Stimulated activated CD8-positive, alpha-beta memory T cell treated with anti-CD3 and anti-CD28 coated beads, Interleukin-4, amount 100 ng/mL, for 48 hours (primary cell): ENCODE data around the gene TRPM1.
A peak's percentile ranks its signal among the peaks of the same experiment; 100 is the strongest.

Experiments used
- DNase-seq: peaks from one replicate; pipeline ENCODE4 v3.0.0-alpha.2; 2020

The TRPM1 gene

GRCh38 chr15:31013863-31014607 lies 87.5 kb downstream of the TRPM1 start:
- DNase-seq: no peak

GRCh38 chr15:31012455-31012854 lies 89.1 kb downstream of the TRPM1 start:
- DNase-seq: no peak

GRCh38 chr15:31010036-31010435 lies 91.5 kb downstream of the TRPM1 start:
- DNase-seq: no peak

- no peak for DNase-seq
Measured at GRCh38 chr15:31005660-31006059, 95.9 kb downstream of the TRPM1 start.

DNA sequence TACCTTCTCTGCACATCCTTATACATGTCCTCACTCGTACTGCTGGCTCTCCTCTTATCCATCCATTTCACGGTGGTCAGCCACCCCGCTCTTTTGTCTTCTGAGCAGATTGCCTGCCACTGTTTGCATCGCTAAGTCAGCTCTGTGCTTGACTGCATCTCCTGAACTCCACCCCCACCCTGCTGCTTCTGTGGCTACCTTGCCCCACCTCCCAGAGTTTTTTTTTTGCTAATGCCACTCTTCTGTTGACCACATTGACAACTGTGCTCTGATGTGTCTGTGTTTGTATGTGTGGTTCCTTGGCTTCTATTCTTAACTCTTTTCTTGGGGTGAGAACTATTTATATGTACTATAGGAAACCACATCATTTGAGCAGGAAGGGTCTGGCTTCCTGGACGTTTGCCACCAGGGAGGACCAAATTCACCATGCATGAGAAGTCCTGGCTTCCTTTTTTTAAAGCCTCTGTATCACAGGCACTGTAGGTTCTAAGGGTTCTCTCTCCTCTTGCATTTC lies 97.2 kb downstream of the TRPM1 start:
- no peak for DNase-seq

DNA sequence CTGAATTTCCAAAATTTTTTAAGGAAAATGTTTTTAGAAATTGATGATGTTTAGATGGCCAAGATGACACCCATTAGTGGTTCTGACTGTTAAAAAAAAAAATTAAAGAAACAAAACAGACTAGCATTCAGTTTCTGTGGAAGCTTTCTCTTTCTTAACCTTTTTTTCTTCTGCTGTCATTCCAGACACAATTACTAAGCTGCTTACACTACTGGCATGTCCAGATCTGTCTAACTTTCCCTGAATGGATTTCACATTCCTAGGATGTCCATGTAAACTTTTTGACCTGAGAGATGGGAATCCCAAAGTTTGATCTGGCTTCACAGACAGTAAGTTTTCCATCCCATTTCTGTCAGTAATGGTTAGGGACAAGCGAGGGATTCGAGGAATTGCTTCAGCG lies 99.8 kb downstream of the TRPM1 start:
- DNase-seq: no peak

DNA sequence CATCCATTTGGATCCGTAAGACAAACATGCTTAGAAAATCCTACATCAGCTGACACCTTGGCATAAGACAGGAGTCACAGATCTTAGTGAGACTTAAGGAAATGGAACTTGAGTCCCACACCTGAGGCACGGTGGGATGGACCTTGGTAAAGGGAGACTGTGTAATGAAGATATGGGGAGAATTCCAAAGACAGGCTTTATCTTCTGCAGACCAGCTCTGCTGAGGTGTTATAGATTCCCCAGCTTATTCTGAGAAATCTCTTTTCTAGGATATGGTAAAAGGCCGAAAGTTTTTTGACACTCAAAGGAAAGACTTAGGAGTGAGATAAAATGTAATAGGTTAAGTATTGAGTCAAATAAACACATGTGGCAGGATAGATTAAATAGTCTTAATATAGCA lies 101.8 kb downstream of the TRPM1 start:
- no peak for DNase-seq

DNA sequence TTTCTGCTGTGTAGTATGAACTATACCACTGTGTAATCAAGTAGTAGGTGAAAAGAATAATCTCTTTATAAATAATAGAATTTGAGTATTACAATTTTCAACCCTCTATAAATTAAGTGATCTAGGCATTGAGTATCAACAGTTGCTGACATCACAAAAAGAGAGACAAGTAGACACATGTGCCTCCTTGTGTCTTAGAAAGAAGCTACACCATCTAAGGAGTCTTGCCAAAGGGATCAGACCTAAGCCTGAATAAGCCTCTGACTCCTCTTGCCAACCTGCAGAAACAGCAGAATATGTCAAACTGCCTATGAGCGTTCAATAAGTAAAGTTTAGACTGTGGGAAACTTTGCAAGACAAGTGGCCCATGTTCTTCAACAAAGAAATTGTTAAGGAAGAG lies 104.3 kb downstream of the TRPM1 start:
- no peak for DNase-seq

- DNase-seq: no peak
Measured at GRCh38 chr15:30992249-30992864, 109.2 kb downstream of the TRPM1 start.

DNA sequence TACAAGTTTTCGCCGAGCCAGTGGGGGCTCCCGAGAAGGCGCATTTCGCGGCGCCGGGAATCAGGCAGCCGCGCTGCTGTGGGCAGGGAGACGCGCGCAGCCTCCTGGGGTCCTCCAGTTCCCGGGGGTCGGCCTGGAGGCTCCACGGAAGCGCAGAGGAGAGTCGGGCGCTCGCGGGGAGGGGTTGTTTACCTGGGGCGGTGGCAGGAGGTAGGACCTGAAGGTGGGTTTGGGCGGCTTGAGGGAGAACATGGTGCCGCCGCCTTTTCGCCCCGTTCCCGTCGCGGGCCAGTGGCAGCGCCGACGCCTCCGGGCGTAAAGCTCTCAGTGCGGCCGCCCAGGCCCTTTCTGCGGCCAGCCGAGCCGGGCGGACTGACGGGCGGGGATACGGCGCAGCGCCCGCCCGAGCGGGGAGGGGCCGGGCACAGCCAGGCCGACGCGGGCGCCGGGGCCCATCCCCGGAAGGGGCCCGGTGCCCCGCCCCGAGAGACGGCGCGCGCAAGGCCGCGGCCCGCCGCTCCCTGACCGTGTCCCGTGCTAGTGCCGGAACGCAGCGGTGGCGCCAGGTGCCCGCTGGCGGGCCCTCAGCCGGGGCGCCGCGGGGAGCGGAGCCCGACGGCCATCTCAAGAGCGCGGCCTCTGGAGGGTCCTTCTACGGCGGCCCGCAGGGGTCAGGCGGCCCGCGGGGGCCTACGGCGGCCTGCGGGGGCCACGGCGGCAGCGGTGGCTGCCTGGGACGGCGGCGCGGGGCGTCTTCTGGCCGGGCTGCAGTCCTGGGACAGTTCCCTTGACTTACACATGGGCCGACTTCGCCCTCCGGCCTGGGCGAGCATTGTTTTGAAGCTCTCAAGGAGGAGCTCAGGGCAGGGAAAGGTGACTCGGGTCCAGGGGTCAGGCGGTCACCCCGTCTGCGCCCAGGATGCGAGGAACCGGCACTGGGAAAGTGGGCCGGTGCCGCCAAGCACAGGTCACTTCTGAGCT lies 110.0 kb downstream of the TRPM1 start, which contains the start of gene MTMR10:
Gene MTMR10, minus strand, starts transcription at position 374 of the 981 bp plus-strand sequence. Its CDS starts 122 bp downstream, at position 252.
- peak; percentile 78 for DNase-seq

- DNase-seq: no peak
Measured at GRCh38 chr15:30990446-30991254, 110.9 kb downstream of the TRPM1 start.

- DNase-seq: no peak
Measured at GRCh38 chr15:30990036-30990435, 111.5 kb downstream of the TRPM1 start.

- no peak for DNase-seq
Measured at GRCh38 chr15:30985081-30985531, 116.4 kb downstream of the TRPM1 start.

DNA sequence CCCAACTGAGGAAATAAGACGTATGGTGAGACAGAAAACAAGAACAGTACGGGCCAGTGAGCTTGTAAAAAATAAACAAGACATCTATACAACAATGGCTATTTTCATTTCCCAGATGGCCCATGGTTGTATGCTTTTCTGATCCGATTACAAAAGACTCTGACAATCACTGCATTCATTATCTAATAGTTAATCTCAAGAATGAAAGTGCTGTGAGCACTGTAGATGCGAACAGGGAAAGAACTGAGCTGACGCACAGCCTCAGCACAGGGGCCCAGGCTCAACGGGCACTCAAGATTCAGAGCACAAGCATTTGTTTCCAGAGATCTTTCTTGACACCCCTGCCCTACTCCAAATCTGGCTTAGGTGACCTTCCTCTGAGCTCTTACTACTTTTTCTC lies 117.0 kb downstream of the TRPM1 start:
- DNase-seq: no peak

DNA sequence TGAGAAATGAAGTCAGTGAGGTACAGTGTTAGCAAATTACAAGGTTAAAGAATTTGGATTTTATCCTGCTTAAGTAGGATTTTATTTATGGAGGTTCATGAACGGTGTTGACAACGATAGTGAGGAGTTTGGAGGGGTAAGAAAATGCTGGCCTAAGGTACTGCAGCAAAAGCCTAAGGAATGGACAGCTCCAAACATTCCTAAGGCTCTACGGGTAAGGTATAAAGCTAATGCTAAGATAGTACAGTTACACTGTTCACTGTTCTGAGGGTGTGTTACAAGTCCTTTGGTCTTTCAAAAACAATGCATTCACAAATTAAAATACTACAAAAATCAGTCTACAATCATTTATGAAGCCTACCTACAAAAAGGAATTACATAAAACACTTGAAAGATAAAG lies 117.4 kb downstream of the TRPM1 start:
- no peak for DNase-seq

GRCh38 chr15:30979457-30979856 lies 122.1 kb downstream of the TRPM1 start:
- no peak for DNase-seq

DNA sequence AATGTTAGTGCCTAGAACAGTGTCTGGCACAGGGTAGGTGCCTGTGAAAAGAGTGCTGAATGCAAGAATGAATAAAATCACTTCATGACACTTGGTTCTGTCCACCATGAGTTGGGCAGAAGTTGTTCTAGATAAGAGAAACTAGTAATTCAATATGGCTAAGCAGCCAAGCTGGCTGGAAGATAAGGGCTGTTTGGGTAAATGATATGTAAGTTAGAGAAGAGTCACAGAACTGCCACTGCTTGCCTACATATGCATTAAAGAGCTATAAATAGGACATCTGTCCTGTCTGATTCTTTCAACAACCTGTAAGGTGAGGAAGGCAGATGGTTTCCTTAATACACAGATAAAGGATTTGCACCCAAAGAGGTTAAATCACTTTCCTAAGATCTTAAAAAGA lies 123.2 kb downstream of the TRPM1 start:
- no peak for DNase-seq

DNA sequence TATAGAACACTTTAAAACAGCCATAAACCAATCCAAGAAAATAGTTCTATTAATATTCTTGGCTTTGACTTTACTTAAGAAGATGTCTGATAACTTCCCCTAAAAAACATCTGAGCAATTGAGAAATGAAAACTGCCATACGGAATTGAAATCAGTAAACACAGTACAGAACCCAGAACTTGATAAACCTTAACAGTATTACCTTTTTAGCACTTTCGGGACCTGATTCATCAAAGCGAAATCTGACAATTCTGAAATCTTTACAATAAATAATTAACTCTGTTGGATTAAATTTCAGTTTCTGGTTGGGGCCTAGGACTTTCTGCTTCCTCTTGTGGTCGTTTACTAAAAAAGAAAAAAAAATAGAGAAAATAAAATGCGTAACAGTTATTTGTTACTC lies 127.4 kb downstream of the TRPM1 start:
- no peak for DNase-seq

GRCh38 chr15:30973379-30973778 lies 128.1 kb downstream of the TRPM1 start:
- no peak for DNase-seq

DNA sequence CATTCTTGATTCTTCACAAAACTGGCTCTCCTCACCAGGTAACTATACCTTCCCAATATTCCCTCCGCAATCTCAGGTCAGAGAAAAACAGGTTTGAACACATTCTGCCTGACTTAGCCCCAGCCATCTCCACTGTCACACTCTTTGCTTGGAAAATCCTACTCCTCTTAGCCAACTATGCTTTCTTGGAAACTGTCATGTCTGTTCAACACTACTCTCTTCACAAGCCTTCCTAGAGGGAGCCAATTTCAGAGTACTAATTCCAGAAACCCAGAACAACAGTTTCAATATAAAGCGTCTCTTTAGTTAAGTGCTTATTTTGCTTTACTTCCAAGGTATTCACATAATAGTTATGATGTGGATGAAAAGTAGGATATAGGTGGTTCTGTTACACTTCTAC lies 131.8 kb downstream of the TRPM1 start:
- DNase-seq: no peak

- no peak for DNase-seq
Measured at GRCh38 chr15:30963681-30964080, 137.8 kb downstream of the TRPM1 start.

GRCh38 chr15:30962659-30963058 lies 138.9 kb downstream of the TRPM1 start:
- no peak for DNase-seq
